Measurements from ENCODE around the gene MTMR12.

DNA sequence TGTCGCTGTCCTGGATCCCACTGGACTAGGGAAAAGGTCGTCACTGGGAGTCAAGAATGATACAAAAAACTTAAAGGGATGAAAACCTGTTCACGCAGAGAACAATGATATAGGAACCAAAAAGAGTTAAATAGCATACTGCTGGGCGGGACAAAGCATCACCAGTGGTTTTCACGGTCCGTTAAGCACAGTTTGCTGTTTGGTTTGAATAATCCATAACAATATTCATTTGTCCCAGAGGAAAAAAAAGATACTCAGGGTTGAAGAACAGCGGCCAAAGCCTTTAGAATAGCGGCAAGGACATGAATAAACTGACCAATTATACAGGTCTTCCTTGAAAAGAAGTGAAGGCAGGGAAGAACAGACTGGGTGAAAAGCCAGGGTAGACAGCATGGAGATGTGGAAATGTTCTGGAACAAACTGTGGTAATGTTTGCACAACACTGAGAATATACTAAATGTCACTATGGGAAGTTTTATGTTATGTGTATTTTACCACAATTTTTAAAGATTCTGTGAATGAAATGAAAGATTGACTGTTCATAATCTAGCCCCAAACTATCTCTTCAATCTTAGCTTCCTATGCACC lies 60.8 kb downstream of the MTMR12 start:
- TF ChIP-seq, protein P1, sequence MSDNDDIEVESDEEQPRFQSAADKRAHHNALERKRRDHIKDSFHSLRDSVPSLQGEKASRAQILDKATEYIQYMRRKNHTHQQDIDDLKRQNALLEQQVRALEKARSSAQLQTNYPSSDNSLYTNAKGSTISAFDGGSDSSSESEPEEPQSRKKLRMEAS (IDR thresholded peaks at IDR 0.05; ENCODE audit: insufficient read depth, insufficient read length) = no peak
- TF ChIP-seq, protein P2, sequence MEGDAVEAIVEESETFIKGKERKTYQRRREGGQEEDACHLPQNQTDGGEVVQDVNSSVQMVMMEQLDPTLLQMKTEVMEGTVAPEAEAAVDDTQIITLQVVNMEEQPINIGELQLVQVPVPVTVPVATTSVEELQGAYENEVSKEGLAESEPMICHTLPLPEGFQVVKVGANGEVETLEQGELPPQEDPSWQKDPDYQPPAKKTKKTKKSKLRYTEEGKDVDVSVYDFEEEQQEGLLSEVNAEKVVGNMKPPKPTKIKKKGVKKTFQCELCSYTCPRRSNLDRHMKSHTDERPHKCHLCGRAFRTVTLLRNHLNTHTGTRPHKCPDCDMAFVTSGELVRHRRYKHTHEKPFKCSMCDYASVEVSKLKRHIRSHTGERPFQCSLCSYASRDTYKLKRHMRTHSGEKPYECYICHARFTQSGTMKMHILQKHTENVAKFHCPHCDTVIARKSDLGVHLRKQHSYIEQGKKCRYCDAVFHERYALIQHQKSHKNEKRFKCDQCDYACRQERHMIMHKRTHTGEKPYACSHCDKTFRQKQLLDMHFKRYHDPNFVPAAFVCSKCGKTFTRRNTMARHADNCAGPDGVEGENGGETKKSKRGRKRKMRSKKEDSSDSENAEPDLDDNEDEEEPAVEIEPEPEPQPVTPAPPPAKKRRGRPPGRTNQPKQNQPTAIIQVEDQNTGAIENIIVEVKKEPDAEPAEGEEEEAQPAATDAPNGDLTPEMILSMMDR (IDR thresholded peaks at IDR 0.05; ENCODE audit: extremely low read depth in 1 of 2, insufficient read depth in 1 of 2, low read depth in 1 of 2, low read length in 2 of 2) = no peak
- no peak for TF ChIP-seq EZH2 (IDR thresholded peaks at IDR 0.05; ENCODE audit: borderline replicate concordance, low read depth, low read length, severe bottlenecking)
